GM12878 (cell line): ENCODE results near the gene GALNT15. TPM values are rescaled to one million over a fixed set of nuclear protein-coding genes. Genes with fewer than 3 reads are reported as not detected.
A peak's percentile ranks its signal among the peaks of the same experiment; 100 is the strongest.

Experiments
- ATAC-seq: fragments of 200-7000 bp; cut with Tn5 transposase; 3 replicates; pipeline ENCODE4 v1.9.1; 2020; ENCODE audit warnings: mild to moderate bottlenecking, moderate library complexity
- BruUV-seq: library from RNA; stranded (reverse); fragments of 400-500 nt; replicated peaks from 2 replicates; lab custom pipeline; 2021; lab: Mats Ljungman, UMichigan
- CTCF ChIA-PET: fragments of 300-600 bp; sonication (Branson Sonifier 250); formaldehyde crosslinking; extraction: SDS; loops from one replicate; lab custom pipeline; 2021; ENCODE audit warnings: inconsistent platforms; lab: Yijun Ruan, JAX
- POLR2A ChIA-PET: fragments of 350-600 bp; formaldehyde crosslinking; extraction: SDS; loops from one replicate; lab custom pipeline; 2021; ENCODE audit warnings: inconsistent platforms; lab: Charles Lee
- RAD21 ChIA-PET: fragments of 300-600 bp; sonication (Branson Sonifier 250); formaldehyde crosslinking; loops from one replicate; lab custom pipeline; 2023; ENCODE audit warnings: antibody characterized with exemption; ENCODE audit not compliant: unreplicated experiment; lab: Charles Lee
- SMC1A ChIA-PET: fragments of 300-600 bp; sonication (Branson Sonifier 250); formaldehyde crosslinking; loops from one replicate; lab custom pipeline; 2023; ENCODE audit not compliant: unreplicated experiment, uncharacterized antibody; lab: Charles Lee
- DNase-seq: peaks from one replicate; pipeline ENCODE4 v3.0.0-alpha.2; 2011; ENCODE audit warnings: low read depth, low spot score
- FAIRE-seq: peaks from 3 replicates; lab custom pipeline; 2011; peaks lifted over from hg19 to GRCh38; lab: Jason Lieb, UNC
- H2AFZ ChIP-seq: 2 replicates; pipeline ENCODE4 v1.6.0; 2011; ENCODE audit warnings: low read depth, low read length, control low read depth; ENCODE audit not compliant: control insufficient read depth
- H3K27ac ChIP-seq: 2 replicates; pipeline ENCODE4 v1.5.1; 2011; ENCODE audit warnings: control low read depth; ENCODE audit not compliant: control insufficient read depth, insufficient read depth
- H3K27me3 ChIP-seq, 2 experiments: replicated peaks in 1 of 2; 2 replicates each; pipeline versions ENCODE4 v1.6.0 to v1.6.1; 2011; ENCODE audit warnings: low read length in 1 of 2; ENCODE audit not compliant: control insufficient read depth in 2 of 2, insufficient read depth in 2 of 2
- H3K36me3 ChIP-seq, 2 experiments: 2 replicates each; pipeline ENCODE4 v1.5.1; 2011; ENCODE audit warnings: low read length in 1 of 2; ENCODE audit not compliant: control insufficient read depth in 2 of 2, insufficient read depth in 2 of 2
- H3K4me1 ChIP-seq: 2 replicates; pipeline ENCODE4 v1.6.1; 2011; ENCODE audit warnings: mild to moderate bottlenecking, low read length, moderate library complexity, mixed read lengths; ENCODE audit not compliant: control insufficient read depth, insufficient read depth
- H3K4me2 ChIP-seq: 2 replicates; pipeline ENCODE4 v1.6.0; 2011; ENCODE audit warnings: control low read depth; ENCODE audit not compliant: control insufficient read depth, insufficient read depth
- H3K4me3 ChIP-seq: fragments of 200-600 bp; sonication (generic); 2 replicates; pipeline ENCODE4 v1.5.1; 2016
- H3K79me2 ChIP-seq: 2 replicates; pipeline ENCODE4 v1.6.0; 2011; ENCODE audit warnings: low read length; ENCODE audit not compliant: control insufficient read depth, insufficient read depth
- H3K9ac ChIP-seq: 2 replicates; pipeline ENCODE4 v1.8.0; 2011; ENCODE audit warnings: low read length, control low read depth, mixed read lengths; ENCODE audit not compliant: control insufficient read depth, insufficient read depth
- H3K9me3 ChIP-seq: replicated peaks from 3 replicates; pipeline ENCODE4 v1.5.1; 2011; ENCODE audit warnings: mild to moderate bottlenecking, low read length; ENCODE audit not compliant: control insufficient read depth, insufficient read depth
- H4K20me1 ChIP-seq: 2 replicates; pipeline ENCODE4 v1.6.0; 2011; ENCODE audit not compliant: control insufficient read depth, insufficient read depth
- CHD2 ChIP-seq: IDR thresholded peaks from 2 replicates; pipeline ENCODE4 v1.6.1; 2011; ENCODE audit warnings: low read depth, low read length, improper control_type of control experiment, borderline replicate concordance
- E2F4 ChIP-seq: IDR thresholded peaks from 2 replicates; pipeline ENCODE4 v1.6.1; 2012; ENCODE audit warnings: low read depth, low read length, improper control_type of control experiment
- KLF5 ChIP-seq: fragments of 450-650 bp; IDR thresholded peaks from 2 replicates; pipeline ENCODE4 v1.6.1; 2014; ENCODE audit warnings: mild to moderate bottlenecking; ENCODE audit not compliant: partially characterized antibody
- MAX ChIP-seq: IDR thresholded peaks from 2 replicates; pipeline ENCODE4 v1.6.1; 2012; ENCODE audit warnings: low read depth, low read length, improper control_type of control experiment
- NFIC ChIP-seq: IDR thresholded peaks from 2 replicates; pipeline ENCODE4 v1.6.1; 2012; ENCODE audit warnings: low read depth, mild to moderate bottlenecking, inconsistent platforms, low read length, moderate library complexity
- NFYB ChIP-seq: IDR thresholded peaks from 2 replicates; pipeline ENCODE4 v1.6.1; 2011; ENCODE audit warnings: low read depth, mild to moderate bottlenecking, low read length, improper control_type of control experiment, moderate library complexity; ENCODE audit not compliant: insufficient read depth
- NRF1 ChIP-seq: conservative IDR thresholded peaks from 2 replicates; pipeline ENCODE4 v1.6.1; 2011; ENCODE audit warnings: mild to moderate bottlenecking, low read depth, low read length, improper control_type of control experiment
- PAX5 ChIP-seq: IDR thresholded peaks from 2 replicates; pipeline ENCODE4 v1.6.1; 2011; ENCODE audit warnings: low read depth, low read length, borderline replicate concordance
- POLR2A ChIP-seq: IDR thresholded peaks from 2 replicates; pipeline ENCODE4 v1.6.1; 2011; ENCODE audit warnings: low read depth, mild to moderate bottlenecking, low read length
- RAD51 ChIP-seq: fragments of 450-650 bp; IDR thresholded peaks from 2 replicates; pipeline ENCODE4 v1.6.1; 2016; ENCODE audit warnings: moderate library complexity, mild to moderate bottlenecking, inconsistent platforms
- RB1 ChIP-seq: fragments of 450-650 bp; formaldehyde crosslinking; IDR thresholded peaks from 2 replicates; pipeline ENCODE4 v1.6.1; 2017; ENCODE audit warnings: mild to moderate bottlenecking, borderline replicate concordance
- SIN3A ChIP-seq: IDR thresholded peaks from 2 replicates; pipeline ENCODE4 v1.6.1; 2012; ENCODE audit warnings: low read depth, low read length, improper control_type of control experiment
- SP1 ChIP-seq: IDR thresholded peaks from one replicate; pipeline ENCODE4 v1.6.1; 2011; ENCODE audit warnings: low read depth, low read length
- ZNF207 ChIP-seq: fragments of 450-650 bp; IDR thresholded peaks from 2 replicates; pipeline ENCODE4 v1.6.1; 2014; ENCODE audit warnings: antibody characterized with exemption, mild to moderate bottlenecking, borderline replicate concordance
- WGBS: methylation state at CpG from one replicate; pipeline ENCODE4 v1.1.6; 2016; ENCODE audit warnings: low lambda C conversion rate; ENCODE audit not compliant: insufficient replicate concordance, insufficient coverage; ENCODE audit errors: missing lambda C conversion rate; 5-methylcytosine and 5-hydroxymethylcytosine counted together
- in situ Hi-C: fragments of 300-500 bp; cut with MboI; formaldehyde crosslinking; loops from 9 replicates; pipeline ENCODE4 v1.14.3; 2018; ENCODE audit warnings: mixed read lengths
- intact Hi-C: fragments of 100-400 bp; cut with micrococcal nuclease; formaldehyde crosslinking; loops from one replicate; pipeline ENCODE4 v1.14.2; 2022; ENCODE audit not compliant: unreplicated experiment
- polyA plus RNA-seq, 11 experiments: library from polyadenylated mRNA; depleted of rRNA in 4 of 11; unstranded in 6 of 11; stranded (reverse) in 5 of 11; fragments of >200 nt; fragmentation: Nextera tagmentation in 4 of 11; fragmentation: Illumina TruSeq in 1 of 11; extraction: Ambion mirVana in 4 of 11; extraction: Trizol in 1 of 11; gene quantifications; 1 replicate in 1 of 11; 2 replicates in 10 of 11; pipeline versions ENCODE4 v1.2.1 to v1.2.3, GENCODE V29; 2011 to 2016; ENCODE audit warnings: inconsistent platforms in 2 of 11, missing spikeins in 2 of 11, low read depth in 1 of 11
- total RNA-seq, 4 experiments: library from RNA; depleted of rRNA in 3 of 4; stranded (reverse); fragments of >200 nt in 3 of 4; fragmentation: Illumina TruSeq in 1 of 4; extraction: Trizol in 1 of 4; gene quantifications; 2 replicates each; pipeline versions ENCODE4 v1.2.1 to v1.2.3, GENCODE V29; 2013 to 2021
- TF ChIP-seq, protein P1 (sequence below): fragments of 450-650 bp; formaldehyde crosslinking; IDR thresholded peaks from 2 replicates; pipeline ENCODE4 v1.4.0; 2020; ENCODE audit warnings: mild to moderate bottlenecking, moderate library complexity
- TF ChIP-seq, protein P2 (sequence below): fragments of 450-650 bp; IDR thresholded peaks from 2 replicates; pipeline ENCODE4 v1.6.1; 2014; ENCODE audit warnings: mild to moderate bottlenecking

The GALNT15 gene
- total and polyA plus RNA-seq, 10 of the 15 experiments (the other 5 are each of a cell fraction or from before 2014, with no cell fraction given): 0.03 to 0.05 TPM; not detected in 8

DNA sequence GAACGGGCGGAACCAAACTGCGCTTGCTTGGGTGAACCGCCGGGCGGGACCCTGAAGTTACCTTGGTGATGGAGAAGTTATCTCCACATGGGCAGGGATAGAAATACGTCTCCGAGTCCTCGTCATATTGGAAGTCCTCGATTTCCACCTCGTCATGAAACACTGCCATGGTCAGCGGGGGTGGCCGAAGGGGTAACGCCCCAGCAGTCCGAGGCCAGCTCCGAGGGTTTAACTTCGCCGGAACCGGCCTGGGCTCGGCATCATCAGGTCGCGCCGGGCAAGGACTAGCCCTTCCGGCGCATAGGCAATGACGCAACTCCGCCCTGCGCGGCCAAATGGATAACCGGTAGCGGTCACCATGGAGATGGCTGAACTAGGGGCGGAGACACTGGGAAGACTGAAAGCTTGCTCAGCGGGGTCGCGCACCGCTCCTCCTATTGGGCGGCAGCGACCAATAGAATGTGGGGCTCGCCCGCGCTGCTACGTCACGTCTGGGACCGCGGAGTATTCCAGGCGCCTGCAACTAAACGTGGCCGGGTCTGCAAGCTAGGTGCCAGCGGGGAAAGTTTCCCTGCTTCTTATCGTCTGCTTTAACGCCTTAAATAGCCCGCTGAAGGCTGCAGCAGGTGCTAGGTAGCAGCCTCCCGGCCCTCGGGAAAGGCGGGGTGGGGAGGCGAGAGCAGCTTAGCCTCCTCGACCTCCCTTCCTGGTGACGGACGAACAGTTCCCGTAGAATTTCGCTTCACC, 90.4 kb downstream of the GALNT15 start, which contains the start of the genes DPH3 and OXNAD1:
Gene DPH3, minus strand, starts transcription at position 236 of the 747 bp plus-strand sequence. Its CDS starts 67 bp downstream, at position 169.
Gene OXNAD1, plus strand, starts transcription at position 505 of the 747 bp plus-strand sequence. CDS start 5,741 bp downstream, outside the sequence.
- ChIA-PET RAD21 (interaction anchor here (0.6 to 2.1 kb wide), 18 partner anchors 12 to 335 kb away, joined by 3 to 12 read pairs (median 3); no protein-coding TSS in a partner anchor), SMC1A (interaction anchor here (0.8 to 6.4 kb wide), 15 partner anchors 11 to 332 kb away, joined by 3 to 63 read pairs (median 4); no protein-coding TSS in a partner anchor), CTCF (interaction anchor here (0.6 to 9.7 kb wide), 17 partner anchors 10 to 621 kb away, joined by 3 to 93 read pairs (median 4); no protein-coding TSS in a partner anchor), POLR2A (interaction anchor here (0.8 to 2.3 kb wide), 7 partner anchors 10 to 251 kb away, joined by 3 to 15 read pairs (median 3); no protein-coding TSS in a partner anchor)
- Histone ChIP-seq H3K4me2 (peak within 1 kb of the TSS; percentile 99), H3K9ac (peak within 1 kb of the TSS; percentile 89), H3K4me3 (peak within 1 kb of the TSS; percentile 91), H4K20me1 (no peaks in the 10 kb centered on the region), H3K27me3 (no peaks in the 10 kb centered on the region), H2AFZ (peak within 1 kb of the TSS; percentile 98), H3K27ac (peak within 1 kb of the TSS; percentile 86), H3K79me2 (peaks cover 47% of the 10 kb centered on the region), H3K9me3 (no peaks in the 10 kb centered on the region), H3K36me3 (peaks cover 0 to 2% of the 10 kb centered on the region in 2 experiments; a peak in 2 of 4 replicates), H3K4me1 (peaks cover 3% of the 10 kb centered on the region)
- FAIRE-seq: peak; percentile 96
- under 1% methylated on average over 61 of the region's 61 CpGs for WGBS
- BruUV-seq: no TSS peak
- in situ Hi-C loops: no loop called here
- peak; percentile 98 for ATAC-seq
- peak; percentile 95 for DNase-seq
- intact Hi-C loops: loop anchor here (2.0 to 10.0 kb wide), 2 partner anchors 246 to 970 kb away; no protein-coding TSS in a partner anchor
- no peak; the same call in 1 of the 2 replicates for TF ChIP-seq NFIC
- TF ChIP-seq, protein P1, sequence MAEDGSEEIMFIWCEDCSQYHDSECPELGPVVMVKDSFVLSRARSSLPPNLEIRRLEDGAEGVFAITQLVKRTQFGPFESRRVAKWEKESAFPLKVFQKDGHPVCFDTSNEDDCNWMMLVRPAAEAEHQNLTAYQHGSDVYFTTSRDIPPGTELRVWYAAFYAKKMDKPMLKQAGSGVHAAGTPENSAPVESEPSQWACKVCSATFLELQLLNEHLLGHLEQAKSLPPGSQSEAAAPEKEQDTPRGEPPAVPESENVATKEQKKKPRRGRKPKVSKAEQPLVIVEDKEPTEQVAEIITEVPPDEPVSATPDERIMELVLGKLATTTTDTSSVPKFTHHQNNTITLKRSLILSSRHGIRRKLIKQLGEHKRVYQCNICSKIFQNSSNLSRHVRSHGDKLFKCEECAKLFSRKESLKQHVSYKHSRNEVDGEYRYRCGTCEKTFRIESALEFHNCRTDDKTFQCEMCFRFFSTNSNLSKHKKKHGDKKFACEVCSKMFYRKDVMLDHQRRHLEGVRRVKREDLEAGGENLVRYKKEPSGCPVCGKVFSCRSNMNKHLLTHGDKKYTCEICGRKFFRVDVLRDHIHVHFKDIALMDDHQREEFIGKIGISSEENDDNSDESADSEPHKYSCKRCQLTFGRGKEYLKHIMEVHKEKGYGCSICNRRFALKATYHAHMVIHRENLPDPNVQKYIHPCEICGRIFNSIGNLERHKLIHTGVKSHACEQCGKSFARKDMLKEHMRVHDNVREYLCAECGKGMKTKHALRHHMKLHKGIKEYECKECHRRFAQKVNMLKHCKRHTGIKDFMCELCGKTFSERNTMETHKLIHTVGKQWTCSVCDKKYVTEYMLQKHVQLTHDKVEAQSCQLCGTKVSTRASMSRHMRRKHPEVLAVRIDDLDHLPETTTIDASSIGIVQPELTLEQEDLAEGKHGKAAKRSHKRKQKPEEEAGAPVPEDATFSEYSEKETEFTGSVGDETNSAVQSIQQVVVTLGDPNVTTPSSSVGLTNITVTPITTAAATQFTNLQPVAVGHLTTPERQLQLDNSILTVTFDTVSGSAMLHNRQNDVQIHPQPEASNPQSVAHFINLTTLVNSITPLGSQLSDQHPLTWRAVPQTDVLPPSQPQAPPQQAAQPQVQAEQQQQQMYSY (CRISPR knock-in tag): no peak
- peak; percentile 77 for TF ChIP-seq SP1
- TF ChIP-seq CHD2: no peak; the same call in 1 of the 2 replicates
- TF ChIP-seq, protein P2, sequence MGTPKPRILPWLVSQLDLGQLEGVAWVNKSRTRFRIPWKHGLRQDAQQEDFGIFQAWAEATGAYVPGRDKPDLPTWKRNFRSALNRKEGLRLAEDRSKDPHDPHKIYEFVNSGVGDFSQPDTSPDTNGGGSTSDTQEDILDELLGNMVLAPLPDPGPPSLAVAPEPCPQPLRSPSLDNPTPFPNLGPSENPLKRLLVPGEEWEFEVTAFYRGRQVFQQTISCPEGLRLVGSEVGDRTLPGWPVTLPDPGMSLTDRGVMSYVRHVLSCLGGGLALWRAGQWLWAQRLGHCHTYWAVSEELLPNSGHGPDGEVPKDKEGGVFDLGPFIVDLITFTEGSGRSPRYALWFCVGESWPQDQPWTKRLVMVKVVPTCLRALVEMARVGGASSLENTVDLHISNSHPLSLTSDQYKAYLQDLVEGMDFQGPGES: peak; percentile 62; the same call in 1 of the 2 replicates
- TF ChIP-seq E2F4: 0 out of 2 replicates have a peak, but pooled peaks have one; percentile 10
- peak; percentile 67 for TF ChIP-seq RB1
- peak; percentile 78 for TF ChIP-seq MAX
- peak; percentile 95 for TF ChIP-seq SIN3A
- TF ChIP-seq POLR2A: peak; percentile 58
- TF ChIP-seq RAD51: no peak
- peak; percentile 75 for TF ChIP-seq PAX5
- TF ChIP-seq ZNF207: peak; percentile 95
- peak; percentile 54 for TF ChIP-seq NRF1
- TF ChIP-seq KLF5: peak; percentile 89
- TF ChIP-seq NFYB: peak; percentile 88
